GM15510 (cell line): Measurements from ENCODE around the gene BCL2L15.

ENCODE experiments used
- POLR2A ChIP-seq: IDR thresholded peaks from 3 replicates; pipeline ENCODE4 v1.6.1; 2011; ENCODE audit warnings: borderline replicate concordance; ENCODE audit not compliant: insufficient read length; ENCODE audit errors: extremely low read depth

Gene BCL2L15

DNA sequence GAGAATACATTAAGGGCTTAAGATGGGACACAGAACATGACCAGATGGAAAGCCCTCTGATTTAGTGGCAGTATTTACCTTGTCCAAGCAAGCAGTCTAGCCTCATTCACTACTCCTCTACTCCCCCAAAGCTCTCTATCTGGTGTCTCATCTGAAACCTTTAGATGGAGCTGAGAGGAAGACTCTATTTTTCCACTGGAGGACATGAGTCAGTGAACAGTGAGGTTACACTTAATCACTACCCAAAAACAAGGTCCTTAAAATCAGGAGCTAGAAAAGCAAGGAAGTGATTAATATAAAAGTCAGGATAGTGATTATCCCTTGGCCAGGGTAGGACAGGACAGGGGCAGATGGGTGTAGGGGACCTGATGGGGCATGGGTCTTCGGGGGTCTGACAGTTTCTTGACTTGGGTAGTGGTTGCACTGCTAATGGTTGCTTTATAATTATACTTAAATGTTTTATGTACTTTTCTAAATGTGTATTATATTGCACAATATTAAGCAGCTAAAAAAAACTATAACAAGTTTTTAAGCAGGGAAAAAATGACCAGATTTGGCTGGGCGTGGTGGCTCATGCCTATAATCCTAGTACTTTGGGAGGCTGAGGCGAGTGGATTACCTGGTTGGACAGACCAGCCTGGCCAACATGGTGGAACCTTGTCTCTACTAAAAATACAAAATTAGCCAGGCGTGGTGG lies 18.8 kb downstream of the BCL2L15 start:
- TF ChIP-seq POLR2A: no peak

- TF ChIP-seq POLR2A: no peak
These were observed 25.7 kb downstream of the BCL2L15 start for GRCh38 chr1:113861641-113862040.

DNA sequence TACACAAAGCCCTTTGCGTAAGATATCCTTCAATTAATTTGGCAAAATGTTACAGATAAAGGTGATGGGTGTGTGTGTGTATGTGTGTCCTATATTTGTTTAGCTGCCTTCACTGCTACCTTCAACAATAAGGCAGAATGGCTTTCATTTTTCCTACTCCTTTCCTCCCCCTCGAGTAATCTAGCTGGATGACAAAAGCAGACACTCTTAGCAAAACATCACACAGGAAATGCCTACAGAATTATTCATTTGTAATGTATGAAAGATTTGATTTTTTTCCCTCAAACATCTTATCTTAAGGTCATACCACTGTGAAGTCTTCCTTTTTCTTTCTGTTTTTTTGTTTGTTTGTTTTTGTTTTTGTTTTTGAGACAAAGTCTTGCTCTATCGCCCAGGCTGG lies 26.5 kb downstream of the BCL2L15 start:
- no peak for TF ChIP-seq POLR2A

- TF ChIP-seq POLR2A: no peak
These were observed 27.8 kb downstream of the BCL2L15 start for GRCh38 chr1:113859478-113860175.

DNA sequence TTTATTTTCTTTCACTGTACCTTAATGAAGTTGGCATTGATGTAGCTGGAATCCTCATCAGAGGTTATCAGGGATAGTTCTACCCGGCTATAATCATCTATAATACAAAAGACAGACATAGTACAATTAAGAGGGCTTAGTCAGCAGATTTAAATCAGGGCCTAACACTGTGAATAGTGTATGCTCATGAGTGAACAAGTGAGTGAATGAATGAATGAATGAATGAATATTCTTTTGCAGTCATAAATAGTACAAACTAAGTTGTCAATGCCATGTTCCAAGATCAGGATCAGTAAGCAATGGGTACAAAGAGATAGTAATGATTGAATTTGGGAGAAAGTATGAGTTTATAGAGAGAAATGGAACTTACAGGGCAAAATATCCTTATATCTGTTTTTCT lies 28.4 kb downstream of the BCL2L15 start:
- no peak for TF ChIP-seq POLR2A

DNA sequence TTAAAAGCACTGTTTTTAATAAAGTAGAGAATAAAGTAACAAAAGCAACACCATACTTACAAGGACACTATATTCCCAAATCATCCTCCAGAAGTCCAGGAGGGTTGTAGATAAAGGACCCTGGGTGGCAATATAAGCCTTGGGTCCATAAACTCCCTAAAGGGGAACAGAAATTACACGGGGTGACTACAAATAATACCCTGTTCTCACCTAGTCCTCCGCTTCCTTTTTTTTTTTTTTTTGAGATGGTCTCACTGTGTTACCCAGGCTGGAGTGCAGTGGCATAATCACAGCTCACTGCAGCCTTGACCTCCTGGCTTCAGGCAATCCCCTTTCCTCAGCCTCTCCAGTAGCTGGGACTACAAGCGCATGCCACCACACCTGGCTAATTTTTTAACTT lies 29.0 kb downstream of the BCL2L15 start:
- no peak for TF ChIP-seq POLR2A

DNA sequence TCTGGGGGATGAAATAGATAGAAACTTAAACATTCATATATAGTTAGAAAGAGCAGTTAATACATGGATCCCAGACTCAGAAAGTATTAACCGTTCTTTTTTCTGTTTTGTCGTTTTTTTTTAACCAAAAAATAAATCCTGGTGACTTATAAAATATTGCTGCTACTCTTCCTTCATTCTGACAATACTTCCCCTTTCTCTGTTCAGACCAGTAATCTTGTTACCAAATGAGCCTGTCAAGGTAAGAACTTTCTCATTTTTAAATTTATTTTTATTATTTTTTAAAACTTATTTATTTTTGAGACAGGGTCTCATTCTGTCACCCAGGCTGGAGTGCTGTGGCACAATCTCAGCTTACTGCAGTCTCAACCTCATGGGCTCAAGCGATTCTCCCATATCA lies 29.6 kb downstream of the BCL2L15 start:
- TF ChIP-seq POLR2A: no peak

DNA sequence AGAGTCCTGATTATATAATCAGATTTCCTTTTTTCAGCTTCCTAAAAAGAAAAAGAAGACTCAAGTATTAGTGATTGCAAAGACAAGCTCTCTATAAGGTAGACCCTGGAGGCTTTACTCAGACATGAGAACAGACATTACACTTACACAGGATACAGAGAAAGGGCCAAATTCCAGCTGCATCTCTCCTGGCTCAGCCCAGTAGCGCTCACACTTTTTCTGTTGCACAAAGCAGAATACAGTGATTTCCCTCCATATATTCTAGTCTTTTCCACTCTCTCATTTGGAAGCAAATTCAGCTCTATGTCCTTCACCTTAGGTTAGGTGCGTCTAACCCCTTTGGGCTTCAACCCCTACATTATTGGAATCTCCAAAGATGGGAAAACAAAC lies 31.0 kb downstream of the BCL2L15 start:
- TF ChIP-seq POLR2A: no peak

- TF ChIP-seq POLR2A: no peak
These were observed 31.6 kb downstream of the BCL2L15 start for GRCh38 chr1:113855630-113856400.

- no peak for TF ChIP-seq POLR2A
These were observed 33.1 kb downstream of the BCL2L15 start for GRCh38 chr1:113854234-113854633.

DNA sequence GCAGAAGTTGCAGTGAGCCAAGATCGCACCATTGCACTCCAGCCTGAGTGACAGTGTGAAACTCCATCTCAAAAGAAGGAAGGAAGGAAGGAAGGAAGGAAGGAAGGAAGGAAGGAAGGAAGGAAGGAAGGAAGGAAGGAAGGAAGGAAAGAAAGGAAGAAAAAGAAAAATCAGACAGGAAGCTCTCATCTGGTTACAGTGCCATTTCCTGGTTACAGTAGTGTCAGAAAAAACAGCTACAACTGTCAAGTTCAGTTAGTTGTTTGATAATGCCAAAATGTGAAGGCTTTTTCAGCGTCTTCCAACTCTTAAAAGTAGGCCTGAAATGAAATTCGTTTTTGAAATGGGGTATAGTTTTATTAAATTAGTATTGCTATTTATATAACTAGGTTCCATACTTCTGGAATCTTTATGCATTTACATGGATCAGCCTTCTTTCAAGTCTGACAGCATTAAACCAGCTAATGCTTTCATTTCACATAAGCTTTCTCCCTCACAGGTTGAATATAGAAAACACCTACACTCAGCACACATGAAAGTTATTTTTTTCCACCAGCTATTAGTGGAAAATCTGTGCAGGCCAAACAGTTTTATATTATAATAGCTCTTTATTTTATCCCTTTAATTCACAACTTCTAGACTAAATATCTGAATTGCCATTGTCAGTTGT lies 37.1 kb downstream of the BCL2L15 start:
- TF ChIP-seq POLR2A: no peak

GRCh38 chr1:113849072-113849471 lies 38.3 kb downstream of the BCL2L15 start:
- TF ChIP-seq POLR2A: no peak

DNA sequence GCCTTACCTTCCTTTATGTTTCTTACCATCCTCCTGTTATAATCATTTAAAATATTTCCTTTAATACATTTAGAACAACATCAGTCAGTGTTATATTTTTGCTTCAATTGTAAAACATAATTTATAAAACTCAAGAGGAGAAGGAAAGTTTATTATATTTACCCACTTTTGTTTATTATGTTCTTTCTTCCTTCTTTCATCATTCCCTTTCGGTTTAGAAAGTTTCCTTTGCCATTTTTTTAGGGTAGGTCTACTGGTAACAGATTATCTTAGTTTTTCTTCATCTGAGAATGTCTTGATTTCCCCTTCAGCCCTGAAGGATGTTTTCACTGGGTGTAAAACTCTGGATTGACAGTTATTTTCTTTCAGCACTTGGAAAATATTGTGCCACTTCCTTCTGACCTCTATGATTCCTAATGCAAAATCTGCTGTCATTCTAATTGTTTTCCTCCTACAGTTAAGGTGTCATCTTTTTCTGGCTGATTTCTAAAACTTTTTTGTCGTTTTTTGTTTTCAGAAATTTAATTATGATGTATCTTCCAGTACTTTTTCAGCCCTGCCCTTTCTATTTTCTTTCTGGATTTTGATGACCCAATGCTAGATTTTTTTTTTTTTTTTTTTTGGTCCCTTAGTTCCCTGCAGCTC lies 40.9 kb downstream of the BCL2L15 start:
- TF ChIP-seq POLR2A: no peak

GRCh38 chr1:113836534-113836933 lies 50.8 kb downstream of the BCL2L15 start:
- no peak for TF ChIP-seq POLR2A
